Activated gamma-delta T cell (primary cell): ENCODE results near the gene ANO6.

Experiments
- DNase-seq: peaks from one replicate; lab custom pipeline; 2025; lab: John Stamatoyannopoulos, UW

Gene ANO6

GRCh38 chr12:45458854-45459807, 243.2 kb downstream of the ANO6 start:
- DNase-seq = no peak

DNA sequence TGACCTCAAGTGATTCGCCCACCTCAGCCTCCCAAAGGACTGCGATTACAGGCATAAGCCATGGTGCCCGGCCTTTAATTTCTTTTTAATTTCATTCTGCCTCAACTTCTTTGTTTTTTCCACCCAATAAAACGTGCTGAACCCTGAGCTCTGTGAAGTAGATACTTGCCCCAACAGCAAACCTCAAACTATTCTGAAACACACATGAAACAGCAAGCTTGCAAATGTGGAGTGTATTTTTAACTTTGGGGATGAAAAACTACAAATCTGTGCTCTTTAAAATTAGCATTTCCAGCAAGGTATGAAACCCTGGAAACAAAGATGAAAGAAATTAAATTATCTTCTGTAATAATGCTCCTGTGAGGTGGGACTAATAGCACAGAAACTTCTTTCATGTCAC, 246.6 kb downstream of the ANO6 start:
- no peak for DNase-seq

DNA sequence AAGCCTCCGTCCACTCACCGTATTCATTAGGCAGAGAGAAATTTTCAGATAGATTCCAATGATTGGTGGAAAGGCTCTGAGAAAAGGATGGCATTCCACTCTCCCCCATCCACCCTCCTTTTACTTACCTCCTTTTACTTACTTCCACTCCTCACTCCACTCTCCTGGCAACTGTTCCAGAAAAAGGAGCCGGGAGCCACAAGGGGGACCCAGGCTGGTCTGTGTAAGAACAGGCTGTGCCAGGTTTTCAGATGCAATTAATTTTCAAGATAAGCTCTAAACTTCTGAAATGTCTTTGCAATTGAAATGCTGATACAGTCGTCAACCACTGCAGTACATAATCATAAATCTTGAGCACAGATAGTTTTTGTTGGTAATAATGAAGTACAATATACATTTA, 248.8 kb downstream of the ANO6 start:
- DNase-seq = no peak

DNA sequence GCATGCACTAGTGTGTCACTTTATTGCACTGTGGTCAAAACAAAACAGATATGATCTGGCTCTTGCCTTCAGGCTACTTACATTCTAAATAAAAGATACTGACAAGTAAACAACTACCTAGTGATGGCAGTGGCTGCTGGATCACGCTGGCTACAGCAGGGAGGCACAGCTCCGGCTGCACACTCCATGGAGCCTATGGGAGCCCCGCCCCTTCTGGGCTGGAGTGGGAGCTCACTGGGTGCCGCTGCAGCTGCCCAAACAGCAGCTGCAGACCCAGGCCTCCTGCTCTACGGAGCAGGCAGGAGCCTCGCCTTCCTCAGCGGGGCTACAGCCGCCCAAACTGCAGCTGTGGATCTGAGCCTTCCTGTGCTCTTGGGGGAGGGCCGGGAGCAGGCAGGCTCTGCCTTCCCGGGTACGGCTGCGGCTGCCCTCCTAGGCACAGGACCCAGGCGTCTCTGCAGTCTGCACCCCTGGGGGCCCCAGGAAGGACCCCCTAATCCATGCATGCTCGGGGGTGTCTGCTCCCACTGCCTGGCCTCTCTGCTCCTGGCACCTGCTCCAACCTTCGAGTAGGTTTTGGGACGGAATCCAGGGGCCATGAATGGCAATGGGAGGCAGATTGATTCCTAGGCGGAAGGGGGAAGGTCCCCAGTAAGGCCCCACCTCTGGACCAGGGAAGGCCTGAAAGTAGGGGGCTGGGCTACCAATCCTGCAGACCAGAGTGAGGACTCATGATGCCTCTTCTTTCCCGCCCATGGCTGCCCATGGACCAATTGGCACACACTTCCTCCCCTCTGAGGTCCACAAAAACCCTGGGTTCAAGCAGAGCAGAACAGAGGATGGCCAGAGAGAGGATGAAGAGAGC, 253.1 kb downstream of the ANO6 start:
- no peak for DNase-seq

DNA sequence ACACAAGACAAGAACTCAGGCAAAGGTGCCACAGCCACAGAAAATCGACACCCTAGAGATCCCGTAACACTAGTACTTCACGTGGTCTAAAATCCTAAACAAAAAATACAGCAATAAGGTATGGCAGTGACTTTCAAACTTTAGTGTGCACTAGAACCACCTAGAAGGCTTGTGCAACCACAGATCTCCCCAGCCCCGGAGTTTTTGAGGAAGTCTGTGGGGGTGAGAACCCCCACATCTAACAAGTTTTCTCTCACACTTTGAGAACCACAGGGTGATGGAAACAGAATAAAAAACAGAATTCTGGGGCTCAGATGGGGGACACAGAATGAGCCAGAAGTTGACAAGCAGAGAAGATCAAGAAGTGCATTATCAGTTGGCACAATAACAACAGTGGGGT, 254.0 kb downstream of the ANO6 start:
- DNase-seq = no peak

DNA sequence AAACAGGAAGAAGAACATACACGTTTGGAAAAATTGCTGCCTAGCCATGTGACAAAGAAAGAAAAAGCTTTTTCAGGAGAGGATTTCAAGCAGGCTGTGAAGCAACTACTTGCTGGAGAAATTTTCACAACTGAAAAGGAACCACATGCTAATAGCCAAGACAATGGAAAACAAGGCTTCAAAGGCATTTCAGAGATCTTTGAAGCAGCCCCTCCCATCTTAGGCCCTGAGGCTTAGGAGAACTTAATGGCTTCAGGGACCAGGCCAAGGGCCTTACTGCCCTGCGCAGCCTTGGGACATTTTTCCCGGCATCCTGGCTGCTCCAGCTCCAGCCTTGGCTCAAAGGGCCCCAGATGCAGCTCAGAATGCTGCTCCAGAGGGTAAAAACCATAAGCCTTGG, 257.7 kb downstream of the ANO6 start:
- DNase-seq = no peak

DNA sequence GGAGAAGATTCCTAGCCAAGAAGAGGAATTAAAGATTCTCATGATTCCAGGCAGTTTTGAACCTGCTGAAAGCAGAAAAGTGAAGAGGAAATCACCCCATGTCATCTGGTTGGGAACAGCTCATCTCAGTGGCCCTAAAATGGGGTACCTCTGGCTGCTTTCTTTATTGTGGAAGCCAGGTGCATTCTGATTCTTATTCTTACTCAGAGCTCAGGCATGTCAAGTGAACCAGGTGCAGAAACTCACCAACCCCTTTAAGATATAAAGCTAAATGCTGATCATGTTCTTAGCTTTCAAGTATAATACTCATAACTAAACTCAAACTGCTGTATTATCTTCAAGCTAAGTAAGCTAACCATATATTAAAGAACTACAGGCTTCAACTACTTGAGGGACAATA, 259.7 kb downstream of the ANO6 start:
- DNase-seq = no peak

DNA sequence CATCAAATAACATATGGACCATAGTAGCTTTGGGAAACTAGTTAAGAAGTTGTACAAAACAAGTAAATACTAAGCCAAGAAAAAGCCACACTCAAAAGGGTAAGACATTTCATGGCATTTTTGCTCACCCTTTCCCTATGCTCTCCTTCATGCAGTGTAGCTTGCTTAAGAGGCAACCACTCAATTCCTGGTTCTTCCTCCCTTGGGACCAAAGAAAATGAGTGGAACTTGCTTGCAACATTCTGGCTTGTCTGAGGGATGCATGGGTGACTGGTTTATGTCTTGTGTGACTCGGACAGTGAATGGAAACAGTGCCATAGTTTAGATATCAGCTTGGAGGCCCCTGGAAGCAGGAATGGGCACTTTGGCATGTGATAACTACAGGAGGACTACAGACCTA, 261.6 kb downstream of the ANO6 start:
- DNase-seq = no peak

- no peak for DNase-seq
Measured at GRCh38 chr12:45478931-45479330, 263.0 kb downstream of the ANO6 start.

DNA sequence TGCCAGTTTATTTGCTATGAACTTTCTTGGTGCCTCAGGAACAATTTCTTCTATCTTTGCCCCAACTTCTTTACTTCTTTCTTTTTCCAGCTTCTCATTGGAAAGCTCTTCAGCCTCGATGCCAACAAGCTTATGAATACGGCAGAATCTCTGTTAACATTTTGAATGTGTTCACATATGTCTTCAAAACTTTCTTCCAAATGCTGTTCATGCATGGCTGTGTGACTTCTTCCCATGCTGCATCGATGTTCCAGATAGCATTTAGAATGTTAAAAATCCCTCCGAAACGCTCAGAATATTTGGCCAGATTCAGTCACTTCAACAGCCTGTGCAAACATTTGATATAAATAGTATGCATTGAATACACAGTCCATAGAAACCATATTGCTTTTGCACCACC, 265.9 kb downstream of the ANO6 start:
- no peak for DNase-seq

- DNase-seq = no peak
Measured at GRCh38 chr12:45483571-45483970, 267.7 kb downstream of the ANO6 start.
